CD4-positive, alpha-beta T cell (primary cell): ENCODE results near the gene ASTN1. TPM values are rescaled to one million over a fixed set of nuclear protein-coding genes. Genes with fewer than 3 reads are reported as not detected.

Source experiments
- ATAC-seq: fragments of 200-7000 bp; cut with Tn5 transposase; one replicate; pipeline ENCODE4 v1.10.0; 2022; ENCODE audit warnings: mild to moderate bottlenecking; ENCODE audit not compliant: poor library complexity
- CTCF ChIA-PET: fragments of 350-600 bp; sonication (Branson Sonifier 250); formaldehyde crosslinking; loops from one replicate; lab custom pipeline; 2021; ENCODE audit warnings: antibody characterized with exemption, inconsistent platforms; lab: Charles Lee
- POLR2A ChIA-PET: fragments of 350-600 bp; sonication (Branson Sonifier 250); formaldehyde crosslinking; loops from one replicate; lab custom pipeline; 2021; ENCODE audit warnings: antibody characterized with exemption, inconsistent platforms; lab: Charles Lee
- DNase-seq, 14 experiments: peaks; one replicate each; pipeline ENCODE4 v3.0.0-alpha.2; 2013 to 2020; ENCODE audit warnings: mixed read lengths in 2 of 14
- H3K27ac ChIP-seq, 2 donors: one replicate each; pipeline versions ENCODE4 v1.5.1 to v1.7.0; 2013; ENCODE audit warnings: low read length in 2 of 2, low read depth in 1 of 2, mild to moderate bottlenecking in 1 of 2
- H3K27me3 ChIP-seq, 2 experiments: 1 replicate in 1 of 2; 2 replicates in 1 of 2; pipeline versions ENCODE4 v1.6.1 to v1.7.0; 2013; ENCODE audit warnings: low read length in 2 of 2, control low read depth in 1 of 2, mild to moderate bottlenecking in 1 of 2, moderate library complexity in 1 of 2; ENCODE audit not compliant: insufficient read depth in 2 of 2, control insufficient read depth in 1 of 2
- H3K36me3 ChIP-seq: one replicate; pipeline ENCODE4 v1.6.1; 2013; ENCODE audit warnings: low read length, control low read depth; ENCODE audit not compliant: insufficient read depth
- H3K4me1 ChIP-seq: one replicate; pipeline ENCODE4 v1.6.1; 2013; ENCODE audit warnings: low read length, control low read depth; ENCODE audit not compliant: insufficient read depth
- H3K4me3 ChIP-seq: one replicate; pipeline ENCODE4 v1.5.1; 2013; ENCODE audit warnings: mild to moderate bottlenecking, low read length, moderate library complexity
- H3K9me3 ChIP-seq, 2 experiments: 1 replicate in 1 of 2; 2 replicates in 1 of 2; pipeline versions ENCODE4 v1.6.1 to v1.7.0; 2013; ENCODE audit warnings: low read length in 2 of 2, mild to moderate bottlenecking in 2 of 2, control low read depth in 1 of 2, moderate library complexity in 1 of 2; ENCODE audit not compliant: control insufficient read depth in 1 of 2, insufficient read depth in 1 of 2
- H3K27ac Mint-ChIP-seq: one replicate; pipeline ENCODE4 v1.8.0; 2020; ENCODE audit warnings: mixed read lengths
- H3K27me3 Mint-ChIP-seq: one replicate; pipeline ENCODE4 v1.8.0; 2021; ENCODE audit warnings: mixed read lengths
- H3K36me3 Mint-ChIP-seq: one replicate; pipeline ENCODE4 v1.8.0; 2021; ENCODE audit warnings: low read depth, mixed read lengths
- H3K4me1 Mint-ChIP-seq: one replicate; pipeline ENCODE4 v1.8.0; 2021; ENCODE audit warnings: low read depth, mixed read lengths
- H3K4me3 Mint-ChIP-seq: one replicate; pipeline ENCODE4 v1.8.0; 2020; ENCODE audit warnings: mild to moderate bottlenecking, mixed read lengths
- H3K9me3 Mint-ChIP-seq: one replicate; pipeline ENCODE4 v1.8.0; 2020; ENCODE audit warnings: mixed read lengths
- CTCF ChIP-seq: fragments of 200-600 bp; IDR thresholded peaks from one replicate; pipeline ENCODE4 v1.8.0; 2022; ENCODE audit warnings: antibody characterized with exemption, mild to moderate bottlenecking
- intact Hi-C, 2 experiments: fragments of 100-400 bp; cut with DNase I in 1 of 2; cut with micrococcal nuclease in 1 of 2; formaldehyde crosslinking; loops; one replicate each; pipeline versions ENCODE4 v1.15.1 to v1.9.0; 2023 to 2025; cut with DNase I, micrococcal nuclease
- total RNA-seq, 174 experiments: library from RNA in 2 of 174; stranded (reverse) in 2 of 174; gene quantifications; one replicate each; pipeline ENCODE4 v1.2.3 and lab custom pipeline; 2021 to 2026

Gene ASTN1
- total RNA-seq, 2 experiments from 2014 or later, result not detected

GRCh38 chr1:176847052-176847451 lies 317.5 kb downstream of the ASTN1 start:
- no peak overlapping the region for H3K27ac Mint-ChIP-seq
- ATAC-seq, result no peak
- Histone ChIP-seq H3K9me3 (no peaks in the 10 kb centered on the region), H3K4me1 (no peaks in the 10 kb centered on the region), H3K36me3 (no peaks in the 10 kb centered on the region), H3K4me3 (no peak overlapping the region), H3K27me3 (peaks cover 0 to 2% of the 10 kb centered on the region in 2 experiments), H3K27ac (no peak overlapping the region)
- DNase-seq, result no peak
- H3K4me3 Mint-ChIP-seq, result no peak overlapping the region
- H3K4me1 Mint-ChIP-seq, result no peaks in the 10 kb centered on the region
- no peak for TF ChIP-seq CTCF
- peaks cover 4% of the 10 kb centered on the region for H3K27me3 Mint-ChIP-seq
- POLR2A ChIA-PET, result no interaction called here
- H3K9me3 Mint-ChIP-seq, result no peaks in the 10 kb centered on the region
- intact Hi-C loops, result no loop called here
- CTCF ChIA-PET, result no interaction called here
- no peaks in the 10 kb centered on the region for H3K36me3 Mint-ChIP-seq

- H3K9me3 Mint-ChIP-seq, result no peaks in the 10 kb centered on the region
- Histone ChIP-seq H3K27me3 (peaks cover 0 to 2% of the 10 kb centered on the region in 2 experiments), H3K4me1 (no peaks in the 10 kb centered on the region), H3K9me3 (no peaks in the 10 kb centered on the region), H3K4me3 (no peak overlapping the region), H3K36me3 (no peaks in the 10 kb centered on the region), H3K27ac (no peak overlapping the region)
- H3K27ac Mint-ChIP-seq, result no peak overlapping the region
- no peak for DNase-seq
- intact Hi-C loops, result no loop called here
- no peaks in the 10 kb centered on the region for H3K36me3 Mint-ChIP-seq
- no peak for ATAC-seq
- POLR2A ChIA-PET, result no interaction called here
- H3K27me3 Mint-ChIP-seq, result peaks cover 10% of the 10 kb centered on the region
- no peak for TF ChIP-seq CTCF
- CTCF ChIA-PET, result no interaction called here
- H3K4me1 Mint-ChIP-seq, result no peaks in the 10 kb centered on the region
- H3K4me3 Mint-ChIP-seq, result no peak overlapping the region
These were observed 320.9 kb downstream of the ASTN1 start for GRCh38 chr1:176843352-176844297.

GRCh38 chr1:176841238-176841637 lies 323.3 kb downstream of the ASTN1 start:
- no peaks in the 10 kb centered on the region for H3K9me3 ChIP-seq
- TF ChIP-seq CTCF, result no peak
- Mint-ChIP-seq H3K36me3 (no peaks in the 10 kb centered on the region), H3K9me3 (no peaks in the 10 kb centered on the region), H3K4me3 (no peak overlapping the region), H3K27ac (no peak overlapping the region), H3K27me3 (peaks cover 11% of the 10 kb centered on the region), H3K4me1 (no peaks in the 10 kb centered on the region)
- ATAC-seq (no peak), DNase-seq (no peak)
- no peak overlapping the region for H3K4me3 ChIP-seq
- ChIA-PET POLR2A (no interaction called here), CTCF (no interaction called here)
- no peak overlapping the region for H3K27ac ChIP-seq
- H3K4me1 ChIP-seq, result no peaks in the 10 kb centered on the region
- H3K36me3 ChIP-seq, result no peaks in the 10 kb centered on the region
- intact Hi-C loops, result no loop called here
- H3K27me3 ChIP-seq, result peaks cover 0 to 2% of the 10 kb centered on the region in 2 experiments
